SK-N-MC (cell line): ENCODE data around the gene USH1G.

Source experiments
- EZH2 ChIP-seq: fragments of 200-600 bp; sonication (generic); IDR thresholded peaks from one replicate; pipeline ENCODE4 v1.6.1; 2017; ENCODE audit warnings: antibody characterized with exemption
- FOXP2 ChIP-seq: optimal IDR thresholded peaks from 2 replicates; pipeline ENCODE3; 2011; ENCODE audit warnings: mild to moderate bottlenecking, moderate library complexity; ENCODE audit not compliant: insufficient read depth; ENCODE audit errors: extremely low read length, control extremely low read depth
- POLR2AphosphoS5 ChIP-seq: IDR thresholded peaks from 2 replicates; pipeline ENCODE4 v1.6.1; 2012; ENCODE audit warnings: mild to moderate bottlenecking, low read depth, low read length, borderline replicate concordance

GRCh38 chr17:74866198-74866835 is 56.7 kb downstream of the USH1G start:
- TF ChIP-seq EZH2 (no peak), POLR2AphosphoS5 (no peak), FOXP2 (no peak)
